Smooth muscle cell (in vitro differentiated cells): Measurements from ENCODE around the gene SERPIND1. TPM values are rescaled to one million over a fixed set of nuclear protein-coding genes. Genes with fewer than 3 reads are reported as not detected.
A peak's percentile ranks its signal among the peaks of the same experiment; 100 is the strongest.

Experiments used
- DNase-seq: peaks from one replicate; lab custom pipeline; 2025; ENCODE audit not compliant: unreplicated experiment; lab: John Stamatoyannopoulos, UW
- H2AFZ ChIP-seq: fragments of 200-600 bp; sonication (generic); 2 replicates; pipeline ENCODE4 v1.6.0; 2016; ENCODE audit warnings: antibody characterized with exemption, low read depth, mild to moderate bottlenecking
- H3F3A ChIP-seq: fragments of 200-600 bp; sonication (generic); 2 replicates; pipeline ENCODE4 v1.6.0; 2017; ENCODE audit warnings: antibody characterized with exemption, low read depth
- H3K27ac ChIP-seq: fragments of 200-600 bp; sonication (generic); 2 replicates; pipeline ENCODE4 v1.5.1; 2016; ENCODE audit warnings: low read depth, mild to moderate bottlenecking
- H3K27me3 ChIP-seq: fragments of 200-600 bp; sonication (generic); 2 replicates; pipeline ENCODE4 v1.6.1; 2016; ENCODE audit warnings: low read depth, mild to moderate bottlenecking
- H3K36me3 ChIP-seq: fragments of 200-600 bp; sonication (generic); 2 replicates; pipeline ENCODE4 v1.5.1; 2016; ENCODE audit warnings: low read depth
- H3K4me1 ChIP-seq: fragments of 200-600 bp; sonication (generic); 2 replicates; pipeline ENCODE4 v1.5.1; 2016; ENCODE audit warnings: low read depth
- H3K4me2 ChIP-seq: fragments of 200-600 bp; sonication (generic); 2 replicates; pipeline ENCODE4 v1.6.0; 2016; ENCODE audit warnings: mild to moderate bottlenecking
- H3K4me3 ChIP-seq: fragments of 200-600 bp; sonication (generic); 2 replicates; pipeline ENCODE4 v1.5.1; 2016; ENCODE audit warnings: mild to moderate bottlenecking
- H3K79me2 ChIP-seq: fragments of 200-600 bp; sonication (generic); 2 replicates; pipeline ENCODE4 v1.6.0; 2016; ENCODE audit warnings: low read depth, mild to moderate bottlenecking
- H3K9ac ChIP-seq: fragments of 200-600 bp; sonication (generic); 2 replicates; pipeline ENCODE4 v1.6.0; 2016; ENCODE audit warnings: low read depth
- H3K9me3 ChIP-seq: fragments of 200-600 bp; sonication (generic); replicated peaks from 2 replicates; pipeline ENCODE4 v1.5.1; 2016; ENCODE audit warnings: low read depth
- H4K20me1 ChIP-seq: fragments of 200-600 bp; sonication (generic); 2 replicates; pipeline ENCODE4 v1.6.0; 2016; ENCODE audit warnings: low read depth
- WGBS: methylation state at CpG from one replicate; pipeline ENCODE4 v1.1.7; 2016; ENCODE audit warnings: low lambda C conversion rate; 5-methylcytosine and 5-hydroxymethylcytosine counted together
- polyA plus RNA-seq: library from polyadenylated mRNA; unstranded; fragments of >200 nt; fragmentation: Nextera tagmentation; extraction: Ambion mirVana; gene quantifications from 2 replicates; pipeline ENCODE4 v1.2.1, GENCODE V29; 2016
- total RNA-seq: library from RNA; depleted of rRNA; stranded (reverse); fragments of >200 nt; gene quantifications from 2 replicates; pipeline ENCODE4 v1.2.3, GENCODE V29; 2014
- TF ChIP-seq, protein P1 (sequence below): fragments of 200-600 bp; sonication (generic); IDR thresholded peaks from 2 replicates; pipeline ENCODE4 v1.5.1; 2017; ENCODE audit warnings: borderline replicate concordance, mild to moderate bottlenecking, antibody characterized with exemption; ENCODE audit not compliant: insufficient read depth, poor library complexity, severe bottlenecking

The SERPIND1 gene
- total and polyA plus RNA-seq, 2 experiments from 2014 or later, result 0.10 TPM; not detected in 1

DNA sequence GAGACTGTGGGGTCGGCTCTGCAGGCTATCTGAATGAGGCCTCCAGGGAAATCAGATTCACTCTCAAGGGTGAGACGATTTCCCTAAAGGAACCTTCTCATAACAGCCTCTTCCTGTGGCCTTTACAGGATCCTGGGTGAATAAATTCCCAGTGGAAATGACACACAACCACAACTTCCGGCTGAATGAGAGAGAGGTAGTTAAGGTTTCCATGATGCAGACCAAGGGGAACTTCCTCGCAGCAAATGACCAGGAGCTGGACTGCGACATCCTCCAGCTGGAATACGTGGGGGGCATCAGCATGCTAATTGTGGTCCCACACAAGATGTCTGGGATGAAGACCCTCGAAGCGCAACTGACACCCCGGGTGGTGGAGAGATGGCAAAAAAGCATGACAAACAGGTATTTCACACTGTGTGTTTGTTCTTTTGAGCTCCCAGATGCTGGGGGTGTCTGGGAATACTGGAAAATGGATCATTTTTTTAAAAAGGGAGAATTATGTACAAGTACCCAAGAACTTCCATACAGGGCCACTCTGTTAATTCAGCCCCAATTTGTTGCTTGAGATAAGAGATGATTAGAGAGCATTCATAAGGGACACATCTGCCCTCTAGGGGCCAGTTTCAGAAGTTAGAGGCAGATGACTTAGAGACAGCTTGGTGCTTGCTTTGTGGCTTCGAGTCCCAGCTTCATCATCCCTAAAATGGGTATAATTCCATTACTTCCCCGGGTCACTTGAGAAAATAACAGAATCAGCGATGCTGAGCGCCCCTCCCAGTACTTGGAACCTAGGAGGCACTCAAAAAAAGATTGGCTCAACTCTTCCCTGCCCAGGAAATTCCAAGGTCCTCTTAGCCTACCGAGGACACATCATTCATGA is 10.2 kb downstream of the SERPIND1 start:
- H3K4me1 ChIP-seq, result no peaks in the 10 kb centered on the region
- TF ChIP-seq, protein P1, sequence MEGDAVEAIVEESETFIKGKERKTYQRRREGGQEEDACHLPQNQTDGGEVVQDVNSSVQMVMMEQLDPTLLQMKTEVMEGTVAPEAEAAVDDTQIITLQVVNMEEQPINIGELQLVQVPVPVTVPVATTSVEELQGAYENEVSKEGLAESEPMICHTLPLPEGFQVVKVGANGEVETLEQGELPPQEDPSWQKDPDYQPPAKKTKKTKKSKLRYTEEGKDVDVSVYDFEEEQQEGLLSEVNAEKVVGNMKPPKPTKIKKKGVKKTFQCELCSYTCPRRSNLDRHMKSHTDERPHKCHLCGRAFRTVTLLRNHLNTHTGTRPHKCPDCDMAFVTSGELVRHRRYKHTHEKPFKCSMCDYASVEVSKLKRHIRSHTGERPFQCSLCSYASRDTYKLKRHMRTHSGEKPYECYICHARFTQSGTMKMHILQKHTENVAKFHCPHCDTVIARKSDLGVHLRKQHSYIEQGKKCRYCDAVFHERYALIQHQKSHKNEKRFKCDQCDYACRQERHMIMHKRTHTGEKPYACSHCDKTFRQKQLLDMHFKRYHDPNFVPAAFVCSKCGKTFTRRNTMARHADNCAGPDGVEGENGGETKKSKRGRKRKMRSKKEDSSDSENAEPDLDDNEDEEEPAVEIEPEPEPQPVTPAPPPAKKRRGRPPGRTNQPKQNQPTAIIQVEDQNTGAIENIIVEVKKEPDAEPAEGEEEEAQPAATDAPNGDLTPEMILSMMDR, result peak; percentile 55
- no peaks in the 10 kb centered on the region for H3K79me2 ChIP-seq
- no peak overlapping the region for H3K27ac ChIP-seq
- H2AFZ ChIP-seq, result no peak overlapping the region
- DNase-seq, result no peak
- H4K20me1 ChIP-seq, result no peaks in the 10 kb centered on the region
- H3K27me3 ChIP-seq, result no peaks in the 10 kb centered on the region
- WGBS, result 79% methylated on average over 14 of the region's 14 CpGs
- H3F3A ChIP-seq, result no peaks in the 10 kb centered on the region
- H3K36me3 ChIP-seq, result no peaks in the 10 kb centered on the region
- no peaks in the 10 kb centered on the region for H3K9me3 ChIP-seq
- H3K4me3 ChIP-seq, result no peak overlapping the region
- H3K4me2 ChIP-seq, result no peak overlapping the region
- no peak overlapping the region for H3K9ac ChIP-seq

DNA sequence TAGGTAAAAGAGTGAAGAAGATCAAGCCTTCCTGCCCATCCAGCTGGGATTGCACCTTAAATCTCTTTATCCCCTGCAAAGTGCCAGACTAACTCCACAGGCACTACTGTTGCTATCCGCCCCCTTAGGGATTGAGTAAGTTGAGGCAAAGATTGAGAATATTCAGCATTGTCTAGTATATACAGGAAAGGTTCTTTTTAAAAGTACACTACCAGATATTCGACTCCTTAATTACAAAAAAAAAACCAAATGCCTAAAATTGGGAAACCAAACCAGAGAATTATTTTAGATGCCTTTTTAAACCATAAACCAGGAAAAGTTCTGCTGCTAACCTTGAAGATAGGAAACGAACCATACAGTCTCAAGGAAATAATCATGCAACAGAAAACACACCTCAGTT is 11.5 kb downstream of the SERPIND1 start:
- no peaks in the 10 kb centered on the region for H3K79me2 ChIP-seq
- 94% methylated on average over 3 of the region's 3 CpGs for WGBS
- no peaks in the 10 kb centered on the region for H3K4me1 ChIP-seq
- H2AFZ ChIP-seq, result no peak overlapping the region
- H3K9ac ChIP-seq, result no peak overlapping the region
- no peak for DNase-seq
- no peak overlapping the region for H3K4me3 ChIP-seq
- H3K4me2 ChIP-seq, result no peak overlapping the region
- no peaks in the 10 kb centered on the region for H3K9me3 ChIP-seq
- H4K20me1 ChIP-seq, result no peaks in the 10 kb centered on the region
- no peaks in the 10 kb centered on the region for H3K27me3 ChIP-seq
- H3F3A ChIP-seq, result no peaks in the 10 kb centered on the region
- TF ChIP-seq, protein P1, result no peak
- H3K27ac ChIP-seq, result no peak overlapping the region
- no peaks in the 10 kb centered on the region for H3K36me3 ChIP-seq

DNA sequence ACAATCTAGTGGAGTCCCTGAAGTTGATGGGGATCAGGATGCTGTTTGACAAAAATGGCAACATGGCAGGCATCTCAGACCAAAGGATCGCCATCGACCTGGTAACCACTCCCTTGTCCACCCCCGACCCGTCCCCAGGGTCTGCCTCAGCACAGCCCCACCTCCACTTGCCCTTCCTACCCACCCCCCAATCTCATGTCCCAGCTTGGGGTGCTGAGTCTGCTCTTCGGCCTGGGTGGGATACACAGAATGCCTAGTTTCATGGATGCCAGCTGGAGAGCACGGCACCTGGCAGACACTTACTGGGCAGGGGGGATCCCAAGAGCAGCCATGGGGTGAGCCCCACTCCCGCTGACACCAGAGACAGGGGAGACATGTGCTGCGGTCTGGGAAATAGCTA is 12.1 kb downstream of the SERPIND1 start:
- no peaks in the 10 kb centered on the region for H3K79me2 ChIP-seq
- H3K4me2 ChIP-seq, result no peak overlapping the region
- H3K36me3 ChIP-seq, result no peaks in the 10 kb centered on the region
- no peaks in the 10 kb centered on the region for H4K20me1 ChIP-seq
- no peak for DNase-seq
- H3K27me3 ChIP-seq, result no peaks in the 10 kb centered on the region
- TF ChIP-seq, protein P1, result no peak
- H3K4me3 ChIP-seq, result no peak overlapping the region
- no peak overlapping the region for H2AFZ ChIP-seq
- H3K9ac ChIP-seq, result no peak overlapping the region
- no peaks in the 10 kb centered on the region for H3K9me3 ChIP-seq
- whole genome bisulfite sequencing, result 98% methylated on average over 8 of the region's 8 CpGs
- no peaks in the 10 kb centered on the region for H3F3A ChIP-seq
- no peak overlapping the region for H3K27ac ChIP-seq
- H3K4me1 ChIP-seq, result no peaks in the 10 kb centered on the region
